KBM-7 (cell line): ENCODE data around the gene FLRT1.

Experiments used
- DNase-seq: peaks from one replicate; pipeline ENCODE4 v3.0.0-alpha.2; 2015
- in situ Hi-C: fragments of 300-500 bp; cut with MboI; formaldehyde crosslinking; loops from 2 replicates; pipeline ENCODE4 v1.14.3; 2020; ENCODE audit warnings: low sequenced_read_pairs, low pct_unique_long_range_greater_than_20kb, mixed read lengths

Gene FLRT1

GRCh38 chr11:64060263-64060860, 24.6 kb downstream of the FLRT1 start:
- in situ Hi-C loops = no loop called here

GRCh38 chr11:64060861-64061444, 25.2 kb downstream of the FLRT1 start:
- DNase-seq = no peak
- in situ Hi-C loops = no loop called here

More at GRCh38 chr11:64060263-64060860, 24.6 kb downstream of the FLRT1 start:
- no peak for DNase-seq

GRCh38 chr11:64062185-64063039, 26.7 kb downstream of the FLRT1 start:
- in situ Hi-C loops = no loop called here
- no peak for DNase-seq

DNA sequence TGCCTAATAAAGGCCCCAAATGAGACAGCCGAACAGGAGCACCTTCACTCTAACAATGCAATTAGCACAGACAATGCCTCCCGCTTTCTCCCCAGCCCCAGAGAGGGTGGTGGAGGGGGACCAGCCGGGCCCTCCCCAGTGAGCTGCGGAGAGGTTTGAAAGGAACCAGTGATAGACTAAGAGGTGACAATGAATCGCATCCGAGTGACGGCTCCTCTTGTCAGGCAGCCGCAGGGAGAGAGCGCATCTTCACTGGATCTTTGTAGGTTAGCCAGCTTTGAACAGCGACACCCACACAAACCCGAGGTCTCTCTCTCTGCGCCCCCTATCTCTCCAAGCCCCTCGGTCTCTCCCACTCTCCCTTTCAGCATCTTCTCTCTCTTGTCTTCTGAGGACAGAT, 28.0 kb downstream of the FLRT1 start:
- DNase-seq = no peak
- in situ Hi-C loops = no loop called here

DNA sequence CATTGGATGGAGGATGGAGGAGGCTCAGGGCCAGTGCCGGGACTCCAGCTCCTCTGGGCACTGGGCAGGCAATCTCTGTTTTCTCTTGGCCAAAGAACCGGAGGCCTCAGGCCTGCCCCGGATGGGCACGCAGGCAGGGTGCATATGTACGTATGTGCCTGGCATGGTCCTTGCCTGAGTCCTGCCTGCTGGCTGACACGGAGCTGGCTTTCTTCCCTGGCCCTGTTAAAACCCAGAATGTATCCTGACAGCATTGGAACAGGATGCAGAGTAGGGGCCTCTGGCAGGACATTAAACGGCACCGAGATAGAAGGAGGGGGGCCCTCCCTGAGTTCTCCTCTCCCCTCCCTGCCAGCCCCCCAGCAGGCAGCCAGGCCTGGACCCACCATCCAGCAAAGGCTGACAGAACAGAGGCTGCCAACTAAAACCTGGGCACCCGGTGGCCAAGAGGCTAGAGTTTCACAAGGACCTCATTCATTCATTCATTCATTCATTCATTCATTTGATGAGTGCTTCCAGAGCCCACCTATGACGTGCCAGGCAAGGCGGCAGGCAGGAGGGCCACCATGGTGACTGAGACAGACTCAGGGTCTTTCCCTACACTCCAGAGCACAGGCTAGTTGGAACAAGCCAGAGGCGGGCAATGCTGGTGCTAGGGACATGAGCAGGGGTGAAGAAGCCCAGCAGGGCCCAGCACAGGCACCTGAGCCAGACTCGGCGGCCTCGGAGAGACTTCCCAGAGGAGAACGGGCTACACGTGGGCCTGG, 28.8 kb downstream of the FLRT1 start:
- DNase-seq = no peak
- in situ Hi-C loops = no loop called here

GRCh38 chr11:64065141-64065465, 29.4 kb downstream of the FLRT1 start:
- no peak for DNase-seq
- in situ Hi-C loops = no loop called here

DNA sequence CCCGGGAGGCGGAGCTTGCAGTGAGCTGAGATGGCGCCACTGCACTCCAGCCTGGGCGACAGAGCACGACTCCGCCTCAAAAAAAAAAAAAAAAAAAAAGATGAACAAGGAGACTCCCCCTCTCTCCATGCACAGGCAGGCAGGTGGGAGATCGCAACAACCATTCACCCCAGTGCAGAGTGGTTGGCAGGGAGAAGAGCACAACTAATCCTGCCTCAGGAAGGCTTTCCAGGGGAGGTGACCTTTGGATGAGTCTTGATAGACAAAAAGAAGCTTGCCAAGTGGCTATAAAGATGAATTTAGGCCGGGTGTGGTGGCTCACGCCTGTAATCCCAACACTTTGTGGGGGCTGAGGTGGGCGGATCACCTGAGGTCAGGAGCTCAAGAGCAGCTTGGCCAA, 30.0 kb downstream of the FLRT1 start:
- DNase-seq = no peak
- in situ Hi-C loops = no loop called here

- in situ Hi-C loops = no loop called here
- DNase-seq = no peak
These were observed 31.7 kb downstream of the FLRT1 start for GRCh38 chr11:64067230-64067993.

DNA sequence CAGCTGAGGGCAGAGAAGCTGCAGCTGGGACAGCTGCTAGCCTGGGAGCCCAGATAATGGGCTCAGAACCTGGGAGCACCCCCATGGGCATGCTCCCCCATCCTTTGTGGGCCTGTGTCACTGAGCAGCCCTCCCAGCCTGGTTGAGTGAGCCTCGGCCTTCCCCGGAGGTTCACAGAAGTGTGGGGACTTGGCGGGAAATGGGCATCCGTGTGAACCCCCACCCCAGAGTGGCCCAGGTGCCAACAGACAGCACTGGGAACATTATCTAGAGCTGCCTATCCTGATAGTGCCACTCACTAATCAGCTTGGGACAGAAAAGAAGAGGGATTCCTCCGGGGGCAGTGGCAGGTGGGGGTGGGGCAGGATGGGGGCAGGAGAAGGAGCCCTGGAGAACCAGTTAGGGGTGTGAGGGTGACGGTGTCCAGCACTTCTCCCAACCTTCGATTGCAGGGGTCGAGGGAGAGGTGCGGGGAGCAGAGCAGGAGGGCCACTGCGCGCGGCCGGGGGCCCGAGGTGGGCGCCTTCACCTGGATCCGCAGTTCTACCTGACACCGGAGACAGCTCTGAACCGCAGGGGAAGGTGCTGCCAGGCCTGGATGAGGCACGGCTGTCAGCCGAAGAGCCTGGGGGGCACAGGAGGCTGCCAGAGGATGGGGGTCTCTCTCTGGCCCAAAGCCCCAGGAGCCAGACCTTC, 33.1 kb downstream of the FLRT1 start:
- in situ Hi-C loops = no loop called here
- no peak for DNase-seq

DNA sequence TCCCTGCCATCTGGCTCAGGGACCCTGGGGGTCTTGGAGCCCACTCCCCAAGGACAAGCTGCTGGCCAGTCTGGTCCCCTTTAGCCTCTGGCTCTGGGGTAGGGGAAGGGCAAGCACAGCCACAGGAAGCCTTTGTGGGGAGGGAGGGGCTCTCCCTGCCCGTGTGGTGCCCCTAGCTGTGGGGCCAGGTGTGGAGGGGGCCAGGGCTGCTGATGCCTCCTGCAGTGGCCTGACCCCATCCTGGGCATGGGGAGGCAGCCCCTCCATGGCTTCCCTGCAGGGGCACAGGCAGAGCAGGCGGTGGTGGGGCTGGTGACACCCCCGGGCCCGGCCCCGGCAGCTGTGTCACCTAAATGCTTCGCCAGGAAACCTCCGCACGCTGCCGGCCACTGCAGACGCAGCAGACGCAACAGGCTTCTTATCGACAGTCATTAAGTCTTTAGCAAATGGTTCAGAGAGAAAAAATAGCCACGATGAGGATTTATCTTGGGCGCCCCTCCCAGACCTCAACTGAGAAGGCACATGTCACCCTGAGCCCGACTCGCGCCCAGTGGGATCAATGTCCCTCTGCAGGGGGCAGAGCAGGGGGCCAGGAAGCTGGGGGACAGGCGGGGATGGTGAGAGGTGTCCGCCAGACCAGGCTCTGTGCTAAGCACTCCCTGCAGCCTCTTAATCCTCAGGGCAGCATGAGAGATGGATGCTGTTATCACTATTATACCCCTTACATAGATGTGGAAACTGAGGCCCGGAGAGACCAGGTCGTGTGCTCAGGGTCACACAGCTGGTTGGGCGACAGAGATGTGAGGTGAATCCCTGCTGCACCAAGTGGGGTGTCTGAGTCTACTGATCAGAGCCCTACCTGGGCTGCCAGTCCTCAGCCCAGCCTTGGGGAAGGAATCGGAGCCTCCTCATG, 33.9 kb downstream of the FLRT1 start:
- in situ Hi-C loops = no loop called here
- no peak for DNase-seq

- in situ Hi-C loops = no loop called here
These were observed 34.6 kb downstream of the FLRT1 start for GRCh38 chr11:64070314-64070681.

DNA sequence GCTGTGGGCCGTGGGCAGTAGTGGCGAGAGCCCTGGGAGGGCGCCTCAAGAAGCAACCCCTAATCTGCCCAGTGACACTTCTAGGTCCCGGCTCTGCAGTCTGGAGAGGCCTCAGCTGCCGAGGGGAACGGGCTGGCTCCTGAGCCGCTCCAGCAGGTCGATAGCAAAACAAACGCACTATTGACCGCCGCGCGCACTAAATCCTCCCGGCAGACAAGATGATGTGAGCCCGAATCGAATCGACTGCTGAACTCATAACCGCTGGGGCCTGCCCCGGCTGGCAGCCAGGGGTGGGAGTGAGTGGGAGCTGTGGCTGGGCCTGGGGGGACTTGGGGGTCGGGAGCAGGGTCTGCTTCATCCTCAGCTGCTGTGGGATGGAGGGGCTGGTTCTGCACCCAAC, 36.1 kb downstream of the FLRT1 start:
- in situ Hi-C loops = no loop called here

More at GRCh38 chr11:64070314-64070681, 34.6 kb downstream of the FLRT1 start:
- no peak for DNase-seq

DNA sequence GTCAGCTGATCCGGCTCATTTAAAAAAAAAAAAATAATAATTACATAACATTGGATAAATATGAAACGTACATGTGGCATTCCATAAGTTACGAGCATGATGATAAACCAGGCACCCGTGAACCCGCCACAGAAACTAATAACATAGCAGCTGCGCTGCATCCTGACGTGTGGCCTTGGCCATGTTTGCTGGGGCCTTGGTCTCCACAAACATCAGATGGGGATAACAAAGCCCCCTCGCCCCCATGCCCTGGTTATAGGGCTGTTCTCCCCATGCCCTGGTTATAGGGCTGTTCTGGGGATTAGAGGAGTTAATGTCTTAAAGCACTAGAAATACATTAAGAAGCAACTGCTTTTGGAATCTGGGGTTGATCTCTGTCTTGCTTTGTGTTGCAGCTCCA, 36.7 kb downstream of the FLRT1 start:
- in situ Hi-C loops = no loop called here
- DNase-seq = no peak

More for the DNA sequence above, 36.1 kb downstream of the FLRT1 start:
- no peak for DNase-seq

DNA sequence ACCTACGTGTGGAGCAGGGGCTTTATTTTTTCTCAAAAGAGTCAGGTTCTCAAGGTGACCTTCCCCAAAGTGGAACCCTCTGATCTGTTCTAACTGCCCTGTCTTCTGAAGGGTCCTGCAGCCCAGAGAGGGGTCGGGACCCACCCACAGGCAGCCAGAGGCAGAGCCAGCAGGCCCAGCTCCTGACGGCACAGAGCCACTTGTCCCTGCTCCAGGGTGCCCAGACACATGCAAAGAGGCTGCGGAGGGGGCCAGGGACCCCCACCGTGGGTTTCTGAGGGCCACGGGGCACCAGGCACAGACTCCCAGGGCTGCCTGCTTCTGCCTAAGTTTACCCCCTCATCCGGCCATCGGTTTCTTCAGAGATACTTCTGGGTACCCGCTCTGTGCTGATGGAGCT, 37.1 kb downstream of the FLRT1 start:
- no peak for DNase-seq
- in situ Hi-C loops = no loop called here

DNA sequence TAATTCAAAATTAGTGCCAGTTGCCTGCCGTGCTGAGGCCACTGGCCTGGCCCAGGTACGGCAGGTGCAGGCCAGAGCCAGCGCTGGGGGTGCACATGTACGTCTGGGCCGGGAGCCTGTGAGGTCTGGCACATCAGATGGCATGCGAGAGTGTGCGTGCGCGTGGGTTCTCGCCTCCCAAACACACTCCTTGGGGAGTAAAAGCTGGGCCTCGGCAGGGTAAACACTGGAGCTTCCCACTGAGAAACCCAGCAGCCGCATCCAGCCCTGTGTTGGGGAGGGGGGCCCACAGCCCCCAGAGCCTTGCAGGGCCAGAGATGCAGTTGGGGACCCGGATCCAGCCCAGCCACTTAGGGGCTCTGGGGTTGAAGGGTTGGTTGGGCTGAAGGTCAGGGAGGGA, 37.8 kb downstream of the FLRT1 start:
- DNase-seq = no peak
- in situ Hi-C loops = no loop called here

GRCh38 chr11:64074239-64074638, 38.5 kb downstream of the FLRT1 start:
- no peak for DNase-seq
- in situ Hi-C loops = no loop called here

GRCh38 chr11:64076758-64077157, 41.0 kb downstream of the FLRT1 start:
- DNase-seq = no peak
- in situ Hi-C loops = no loop called here

- in situ Hi-C loops = no loop called here
- DNase-seq = no peak
These were observed 41.9 kb downstream of the FLRT1 start for GRCh38 chr11:64077607-64078006.
